Liver (tissue), 9 donors: ENCODE data around the gene FNBP1L. TPM values are rescaled to one million over a fixed set of nuclear protein-coding genes. Genes with fewer than 3 reads are reported as not detected.

ENCODE experiments used
- DNase-seq: peaks from one replicate; pipeline ENCODE4 v3.0.0-alpha.2; 2017; ENCODE audit warnings: low spot score
- H3K27ac ChIP-seq, 2 donors: one replicate each; pipeline ENCODE4 v1.7.0; 2013; ENCODE audit warnings: inconsistent platforms in 2 of 2, low read length in 2 of 2, control low read depth in 1 of 2, low read depth in 1 of 2, mild to moderate bottlenecking in 1 of 2
- H3K27me3 ChIP-seq, 4 donors: one replicate each; pipeline versions ENCODE4 v1.6.1 to v1.7.0; 2013; ENCODE audit warnings: low read length in 3 of 4, inconsistent platforms in 1 of 4, mild to moderate bottlenecking in 1 of 4, moderate library complexity in 1 of 4; ENCODE audit not compliant: control insufficient read depth in 4 of 4, insufficient read depth in 4 of 4
- H3K36me3 ChIP-seq, 4 donors: one replicate each; pipeline versions ENCODE4 v1.6.1 to v1.7.0; 2013; ENCODE audit warnings: low read length in 3 of 4, mild to moderate bottlenecking in 3 of 4, low read depth in 1 of 4, moderate library complexity in 1 of 4; ENCODE audit not compliant: control insufficient read depth in 4 of 4, insufficient read depth in 3 of 4
- H3K4me1 ChIP-seq, 4 donors: one replicate each; pipeline versions ENCODE4 v1.6.1 to v1.7.0; 2013; ENCODE audit warnings: low read length in 3 of 4, mild to moderate bottlenecking in 3 of 4, moderate library complexity in 1 of 4; ENCODE audit not compliant: control insufficient read depth in 4 of 4, insufficient read depth in 4 of 4
- H3K4me3 ChIP-seq, 3 donors: one replicate each; pipeline versions ENCODE4 v1.6.1 to v1.7.0; 2013; ENCODE audit warnings: low read length in 3 of 3, control low read depth in 1 of 3, low read depth in 1 of 3, mild to moderate bottlenecking in 1 of 3
- H3K9ac ChIP-seq, 2 donors: one replicate each; pipeline ENCODE4 v1.7.0; 2013; ENCODE audit warnings: low read length in 2 of 2, mild to moderate bottlenecking in 2 of 2, moderate library complexity in 2 of 2, control low read depth in 1 of 2, low read depth in 1 of 2
- H3K9me3 ChIP-seq, 4 donors: one replicate each; pipeline versions ENCODE4 v1.6.1 to v1.7.0; 2013; ENCODE audit warnings: low read length in 3 of 4; ENCODE audit not compliant: control insufficient read depth in 4 of 4
- EGR1 ChIP-seq, 2 donors: IDR thresholded peaks; 2 replicates each; pipeline ENCODE4 v1.6.1; 2016 to 2018; ENCODE audit warnings: antibody characterized with exemption in 2 of 2, low read depth in 2 of 2
- FOXA1 ChIP-seq: IDR thresholded peaks from 2 replicates; pipeline ENCODE4 v1.6.1; 2016; ENCODE audit warnings: antibody characterized with exemption
- FOXA2 ChIP-seq: IDR thresholded peaks from 2 replicates; pipeline ENCODE4 v1.6.1; 2016; ENCODE audit warnings: antibody characterized with exemption
- GABPA ChIP-seq, 2 donors: IDR thresholded peaks in 1 of 2; conservative IDR thresholded peaks in 1 of 2; 2 replicates each; pipeline ENCODE4 v1.6.1; 2016; ENCODE audit warnings: antibody characterized with exemption in 2 of 2, mild to moderate bottlenecking in 1 of 2, moderate library complexity in 1 of 2
- HNF4A ChIP-seq, 2 donors: conservative IDR thresholded peaks; 2 replicates each; pipeline ENCODE4 v1.6.1; 2016; ENCODE audit warnings: antibody characterized with exemption in 2 of 2, mild to moderate bottlenecking in 2 of 2
- HNF4G ChIP-seq: IDR thresholded peaks from 2 replicates; pipeline ENCODE4 v1.6.1; 2016; ENCODE audit warnings: antibody characterized with exemption
- JUND ChIP-seq, 2 donors: IDR thresholded peaks; 2 replicates each; pipeline ENCODE4 v1.6.1; 2016; ENCODE audit warnings: antibody characterized with exemption in 2 of 2
- NR2F2 ChIP-seq: IDR thresholded peaks from 2 replicates; pipeline ENCODE4 v1.6.1; 2016; ENCODE audit warnings: antibody characterized with exemption
- RAD21 ChIP-seq, 2 donors: IDR thresholded peaks; 2 replicates each; pipeline ENCODE4 v1.6.1; 2016; ENCODE audit warnings: antibody characterized with exemption in 2 of 2, mild to moderate bottlenecking in 2 of 2
- RXRA ChIP-seq, 2 donors: IDR thresholded peaks; 2 replicates each; pipeline ENCODE4 v1.6.1; 2017 to 2018; ENCODE audit warnings: antibody characterized with exemption in 2 of 2, mild to moderate bottlenecking in 1 of 2
- SP1 ChIP-seq: IDR thresholded peaks from 2 replicates; pipeline ENCODE4 v1.6.1; 2018; ENCODE audit warnings: antibody characterized with exemption, mild to moderate bottlenecking
- TAF1 ChIP-seq: conservative IDR thresholded peaks from 2 replicates; pipeline ENCODE4 v1.6.1; 2016; ENCODE audit warnings: antibody characterized with exemption, mild to moderate bottlenecking
- YY1 ChIP-seq: IDR thresholded peaks from 2 replicates; pipeline ENCODE4 v1.6.1; 2016; ENCODE audit warnings: antibody characterized with exemption, mild to moderate bottlenecking
- WGBS: extraction: QIAGEN DNeasy Blood & Tissue Kit; methylation state at CpG from one replicate; pipeline ENCODE4 v1.1.7; 2013; 5-methylcytosine and 5-hydroxymethylcytosine counted together
- polyA plus RNA-seq, 2 donors: library from polyadenylated mRNA; stranded (reverse) in 1 of 2; unstranded in 1 of 2; fragments of 200-250 nt in 1 of 2; fragments of >200 nt in 1 of 2; fragmentation: Nextera tagmentation in 1 of 2; extraction: Ambion mirVana in 1 of 2; gene quantifications; one replicate each; pipeline versions ENCODE4 v1.2.1 to v1.2.3, GENCODE V29; 2013 to 2015
- total RNA-seq, 2 donors: library from RNA; depleted of rRNA; stranded (reverse); fragments of >200 nt; gene quantifications; one replicate each; pipeline ENCODE4 v1.2.3, GENCODE V29; 2014
- TF ChIP-seq, protein P1 (sequence below): IDR thresholded peaks from 2 replicates; pipeline ENCODE4 v1.6.1; 2016; ENCODE audit warnings: antibody characterized with exemption
- TF ChIP-seq, protein P2 (sequence below): fragments of 150-350 bp; IDR thresholded peaks from 2 replicates; pipeline ENCODE4 v1.5.1; 2017; ENCODE audit warnings: improper control_type of control experiment, low read depth, low read length; ENCODE audit not compliant: missing input control
- TF ChIP-seq, protein P3 (sequence below): IDR thresholded peaks from 2 replicates; pipeline ENCODE4 v1.6.1; 2016; ENCODE audit warnings: antibody characterized with exemption
- TF ChIP-seq, protein P4 (sequence below): IDR thresholded peaks from 2 replicates; pipeline ENCODE4 v1.6.1; 2016; ENCODE audit warnings: antibody characterized with exemption, mild to moderate bottlenecking
- donor health status: healthy.
- donor health status: healthy.
- donor health status: healthy.
- donor health status: healthy.
- donor health status: healthy.

The FNBP1L gene
- total and polyA plus RNA-seq, 4 donors, result 5.3 to 13.5 (median 8.9) TPM

DNA sequence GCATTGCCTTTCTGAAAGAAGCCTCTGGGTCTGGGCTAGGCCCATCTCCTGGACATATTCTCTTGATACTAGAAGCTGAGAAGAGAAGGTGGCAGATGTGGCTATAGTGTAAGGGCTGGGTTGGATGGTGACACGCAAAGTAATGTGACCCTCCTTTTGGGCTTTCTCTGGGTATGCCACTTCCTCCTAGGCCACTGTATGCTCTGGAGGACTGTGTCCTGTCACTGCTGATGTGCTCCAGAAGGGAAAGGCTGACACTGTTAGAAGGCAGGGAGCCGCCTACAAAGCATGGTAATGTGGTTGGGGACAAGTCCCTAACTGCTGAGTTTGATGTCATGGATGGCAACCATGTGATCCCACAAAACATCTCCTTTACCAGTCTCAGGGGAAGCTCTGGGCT is 121.6 kb downstream of the FNBP1L start:
- H3K4me1 ChIP-seq, result no peaks in the 10 kb centered on the region
- H3K27me3 ChIP-seq, result no peaks in the 10 kb centered on the region
- peaks cover 9 to 64% (median 33%) of the 10 kb centered on the region in 4 donors for H3K36me3 ChIP-seq
- 96% methylated on average over 2 of the region's 2 CpGs for WGBS
- no peak overlapping the region for H3K4me3 ChIP-seq
- DNase-seq, result no peak
- H3K9me3 ChIP-seq, result no peaks in the 10 kb centered on the region
- H3K27ac ChIP-seq, result no peak overlapping the region
- no peak overlapping the region for H3K9ac ChIP-seq
- TF ChIP-seq HNF4G, result no peak

DNA sequence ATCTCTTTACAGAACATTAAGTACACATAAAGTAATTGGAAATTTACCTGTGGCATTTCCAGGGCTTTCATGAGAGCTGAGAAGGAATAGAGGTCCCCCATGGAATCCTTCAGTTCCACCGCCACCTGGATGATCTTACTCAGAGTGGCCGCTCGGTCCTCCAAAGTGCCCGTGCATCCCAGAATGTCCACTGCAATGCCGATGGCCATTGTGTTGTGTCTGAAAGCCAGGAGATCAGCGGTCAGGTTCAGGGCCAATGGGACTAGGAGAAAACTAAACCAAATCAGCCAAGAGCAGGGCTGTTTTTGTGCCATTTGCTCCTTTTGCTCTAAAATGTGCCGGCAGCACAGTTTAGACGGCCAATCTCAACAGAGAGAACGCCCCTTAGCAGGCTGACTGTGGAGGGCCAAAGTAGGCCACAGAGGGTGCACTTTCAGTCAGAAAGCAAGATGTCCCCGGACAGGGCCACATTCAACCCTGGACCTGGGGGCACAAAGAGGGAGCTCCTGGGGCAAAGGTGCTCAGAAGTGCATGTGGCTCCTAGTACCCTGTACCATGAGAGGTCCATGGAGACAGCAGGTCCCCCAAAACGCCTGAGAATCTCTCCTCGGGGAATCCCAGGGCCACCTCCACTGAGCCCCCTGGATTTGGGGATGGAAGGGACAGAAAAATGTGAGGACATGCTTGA is 123.8 kb downstream of the FNBP1L start:
- no peak overlapping the region for H3K4me3 ChIP-seq
- 92% methylated on average over 12 of the region's 12 CpGs for WGBS
- H3K36me3 ChIP-seq, result peaks cover 7 to 62% (median 33%) of the 10 kb centered on the region in 4 donors
- H3K27ac ChIP-seq, result no peak overlapping the region
- TF ChIP-seq EGR1 (IDR thresholded peaks at IDR 0.05; ENCODE audit: low read depth in 2 of 2) (no peak), HNF4A (conservative IDR thresholded peaks at IDR 0.05) (no peak), TAF1 (no peak), FOXA2 (no peak), HNF4G (no peak), RAD21 (IDR thresholded peaks at IDR 0.05) (no peak), NR2F2 (no peak), YY1 (no peak), RXRA (IDR thresholded peaks at IDR 0.05) (no peak), SP1 (no peak), JUND (IDR thresholded peaks at IDR 0.05) (no peak), FOXA1 (no peak), GABPA (IDR thresholded peaks at IDR 0.05 in 1 of 2, conservative IDR thresholded peaks at IDR 0.05 in 1 of 2) (no peak)
- TF ChIP-seq, protein P1, sequence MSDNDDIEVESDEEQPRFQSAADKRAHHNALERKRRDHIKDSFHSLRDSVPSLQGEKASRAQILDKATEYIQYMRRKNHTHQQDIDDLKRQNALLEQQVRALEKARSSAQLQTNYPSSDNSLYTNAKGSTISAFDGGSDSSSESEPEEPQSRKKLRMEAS, result no peak
- TF ChIP-seq, protein P2, sequence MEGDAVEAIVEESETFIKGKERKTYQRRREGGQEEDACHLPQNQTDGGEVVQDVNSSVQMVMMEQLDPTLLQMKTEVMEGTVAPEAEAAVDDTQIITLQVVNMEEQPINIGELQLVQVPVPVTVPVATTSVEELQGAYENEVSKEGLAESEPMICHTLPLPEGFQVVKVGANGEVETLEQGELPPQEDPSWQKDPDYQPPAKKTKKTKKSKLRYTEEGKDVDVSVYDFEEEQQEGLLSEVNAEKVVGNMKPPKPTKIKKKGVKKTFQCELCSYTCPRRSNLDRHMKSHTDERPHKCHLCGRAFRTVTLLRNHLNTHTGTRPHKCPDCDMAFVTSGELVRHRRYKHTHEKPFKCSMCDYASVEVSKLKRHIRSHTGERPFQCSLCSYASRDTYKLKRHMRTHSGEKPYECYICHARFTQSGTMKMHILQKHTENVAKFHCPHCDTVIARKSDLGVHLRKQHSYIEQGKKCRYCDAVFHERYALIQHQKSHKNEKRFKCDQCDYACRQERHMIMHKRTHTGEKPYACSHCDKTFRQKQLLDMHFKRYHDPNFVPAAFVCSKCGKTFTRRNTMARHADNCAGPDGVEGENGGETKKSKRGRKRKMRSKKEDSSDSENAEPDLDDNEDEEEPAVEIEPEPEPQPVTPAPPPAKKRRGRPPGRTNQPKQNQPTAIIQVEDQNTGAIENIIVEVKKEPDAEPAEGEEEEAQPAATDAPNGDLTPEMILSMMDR, result no peak
- TF ChIP-seq, protein P3, sequence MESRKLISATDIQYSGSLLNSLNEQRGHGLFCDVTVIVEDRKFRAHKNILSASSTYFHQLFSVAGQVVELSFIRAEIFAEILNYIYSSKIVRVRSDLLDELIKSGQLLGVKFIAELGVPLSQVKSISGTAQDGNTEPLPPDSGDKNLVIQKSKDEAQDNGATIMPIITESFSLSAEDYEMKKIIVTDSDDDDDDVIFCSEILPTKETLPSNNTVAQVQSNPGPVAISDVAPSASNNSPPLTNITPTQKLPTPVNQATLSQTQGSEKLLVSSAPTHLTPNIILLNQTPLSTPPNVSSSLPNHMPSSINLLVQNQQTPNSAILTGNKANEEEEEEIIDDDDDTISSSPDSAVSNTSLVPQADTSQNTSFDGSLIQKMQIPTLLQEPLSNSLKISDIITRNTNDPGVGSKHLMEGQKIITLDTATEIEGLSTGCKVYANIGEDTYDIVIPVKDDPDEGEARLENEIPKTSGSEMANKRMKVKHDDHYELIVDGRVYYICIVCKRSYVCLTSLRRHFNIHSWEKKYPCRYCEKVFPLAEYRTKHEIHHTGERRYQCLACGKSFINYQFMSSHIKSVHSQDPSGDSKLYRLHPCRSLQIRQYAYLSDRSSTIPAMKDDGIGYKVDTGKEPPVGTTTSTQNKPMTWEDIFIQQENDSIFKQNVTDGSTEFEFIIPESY, result no peak
- TF ChIP-seq, protein P4, sequence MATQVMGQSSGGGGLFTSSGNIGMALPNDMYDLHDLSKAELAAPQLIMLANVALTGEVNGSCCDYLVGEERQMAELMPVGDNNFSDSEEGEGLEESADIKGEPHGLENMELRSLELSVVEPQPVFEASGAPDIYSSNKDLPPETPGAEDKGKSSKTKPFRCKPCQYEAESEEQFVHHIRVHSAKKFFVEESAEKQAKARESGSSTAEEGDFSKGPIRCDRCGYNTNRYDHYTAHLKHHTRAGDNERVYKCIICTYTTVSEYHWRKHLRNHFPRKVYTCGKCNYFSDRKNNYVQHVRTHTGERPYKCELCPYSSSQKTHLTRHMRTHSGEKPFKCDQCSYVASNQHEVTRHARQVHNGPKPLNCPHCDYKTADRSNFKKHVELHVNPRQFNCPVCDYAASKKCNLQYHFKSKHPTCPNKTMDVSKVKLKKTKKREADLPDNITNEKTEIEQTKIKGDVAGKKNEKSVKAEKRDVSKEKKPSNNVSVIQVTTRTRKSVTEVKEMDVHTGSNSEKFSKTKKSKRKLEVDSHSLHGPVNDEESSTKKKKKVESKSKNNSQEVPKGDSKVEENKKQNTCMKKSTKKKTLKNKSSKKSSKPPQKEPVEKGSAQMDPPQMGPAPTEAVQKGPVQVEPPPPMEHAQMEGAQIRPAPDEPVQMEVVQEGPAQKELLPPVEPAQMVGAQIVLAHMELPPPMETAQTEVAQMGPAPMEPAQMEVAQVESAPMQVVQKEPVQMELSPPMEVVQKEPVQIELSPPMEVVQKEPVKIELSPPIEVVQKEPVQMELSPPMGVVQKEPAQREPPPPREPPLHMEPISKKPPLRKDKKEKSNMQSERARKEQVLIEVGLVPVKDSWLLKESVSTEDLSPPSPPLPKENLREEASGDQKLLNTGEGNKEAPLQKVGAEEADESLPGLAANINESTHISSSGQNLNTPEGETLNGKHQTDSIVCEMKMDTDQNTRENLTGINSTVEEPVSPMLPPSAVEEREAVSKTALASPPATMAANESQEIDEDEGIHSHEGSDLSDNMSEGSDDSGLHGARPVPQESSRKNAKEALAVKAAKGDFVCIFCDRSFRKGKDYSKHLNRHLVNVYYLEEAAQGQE, result no peak
- DNase-seq, result no peak
- H3K27me3 ChIP-seq, result no peaks in the 10 kb centered on the region
- H3K9me3 ChIP-seq, result no peaks in the 10 kb centered on the region
- no peaks in the 10 kb centered on the region for H3K4me1 ChIP-seq
- no peak overlapping the region for H3K9ac ChIP-seq
